IMR-90 (cell line): ENCODE results near the gene FBH1.

Experiments
- CHD1 ChIP-seq: IDR thresholded peaks from 2 replicates; pipeline ENCODE4 v1.6.1; 2012; ENCODE audit warnings: low read depth, low read length, improper control_type of control experiment
- CTCF ChIP-seq: conservative IDR thresholded peaks from 2 replicates; pipeline ENCODE4 v1.5.1; 2012; ENCODE audit warnings: mild to moderate bottlenecking, low read depth, low read length, improper control_type of control experiment
- ELK1 ChIP-seq: fragments of 150-350 bp; IDR thresholded peaks from 2 replicates; pipeline ENCODE4 v1.6.1; 2016; ENCODE audit warnings: low read depth, mild to moderate bottlenecking, low read length, moderate library complexity, borderline replicate concordance
- FOS ChIP-seq: fragments of 150-350 bp; IDR thresholded peaks from 2 replicates; pipeline ENCODE4 v1.6.1; 2016; ENCODE audit warnings: low read depth, low read length
- MAZ ChIP-seq: IDR thresholded peaks from 2 replicates; pipeline ENCODE4 v1.6.1; 2012; ENCODE audit warnings: low read depth, mild to moderate bottlenecking, low read length, improper control_type of control experiment, moderate library complexity, borderline replicate concordance
- POLR2A ChIP-seq: IDR thresholded peaks from 2 replicates; pipeline ENCODE4 v1.6.1; 2012; ENCODE audit warnings: mild to moderate bottlenecking, low read depth, low read length
- RAD21 ChIP-seq: IDR thresholded peaks from 2 replicates; pipeline ENCODE4 v1.6.1; 2012; ENCODE audit warnings: low read length, improper control_type of control experiment
- RCOR1 ChIP-seq: IDR thresholded peaks from 2 replicates; pipeline ENCODE4 v1.6.1; 2012; ENCODE audit warnings: mild to moderate bottlenecking, low read length, improper control_type of control experiment; ENCODE audit not compliant: insufficient replicate concordance
- RFX5 ChIP-seq: IDR thresholded peaks from 2 replicates; pipeline ENCODE4 v1.8.0; 2012; ENCODE audit warnings: low read depth, mild to moderate bottlenecking, low read length, moderate library complexity
- USF2 ChIP-seq: fragments of 150-350 bp; IDR thresholded peaks from 2 replicates; pipeline ENCODE4 v1.6.1; 2017; ENCODE audit warnings: mild to moderate bottlenecking, antibody characterized with exemption, low read length, low read depth

- TF ChIP-seq CTCF: no peak
- TF ChIP-seq USF2: no peak
- no peak for TF ChIP-seq POLR2A
- TF ChIP-seq MAZ: no peak
- no peak for TF ChIP-seq RAD21
- no peak for TF ChIP-seq RFX5
- TF ChIP-seq ELK1: no peak
- no peak for TF ChIP-seq RCOR1
- no peak for TF ChIP-seq FOS
- TF ChIP-seq CHD1: no peak
These were observed 25.4 kb downstream of the FBH1 start for GRCh38 chr10:5915451-5915850.
